H9 (cell line): ENCODE data around the gene CTNNBL1. TPM values are rescaled to one million over a fixed set of nuclear protein-coding genes. Genes with fewer than 3 reads are reported as not detected.

Experiments
- DNase-seq: peaks from one replicate; pipeline ENCODE4 v3.0.0-alpha.2; 2017
- H2AFZ ChIP-seq: one replicate; pipeline ENCODE4 v1.6.1; 2013; ENCODE audit warnings: mild to moderate bottlenecking, low read length, control low read depth, moderate library complexity
- H2AK5ac ChIP-seq: 2 replicates; pipeline ENCODE4 v1.6.1; 2013; ENCODE audit warnings: low read length, control low read depth, mixed read lengths; ENCODE audit not compliant: insufficient read length
- H2BK120ac ChIP-seq: one replicate; pipeline ENCODE4 v1.6.1; 2013; ENCODE audit warnings: low read depth, mild to moderate bottlenecking, low read length, control low read depth, inconsistent platforms; ENCODE audit not compliant: poor library complexity, severe bottlenecking
- H2BK12ac ChIP-seq: 2 replicates; pipeline ENCODE4 v1.6.1; 2013; ENCODE audit warnings: low read length, control low read depth, mixed read lengths, low read depth; ENCODE audit not compliant: insufficient read length
- H2BK15ac ChIP-seq: 2 replicates; pipeline ENCODE4 v1.6.1; 2013; ENCODE audit warnings: low read depth, low read length, control low read depth
- H2BK20ac ChIP-seq: one replicate; pipeline ENCODE4 v1.6.1; 2013; ENCODE audit warnings: low read depth, mild to moderate bottlenecking, low read length, control low read depth, inconsistent platforms; ENCODE audit not compliant: poor library complexity, severe bottlenecking
- H2BK5ac ChIP-seq: 2 replicates; pipeline ENCODE4 v1.6.1; 2013; ENCODE audit warnings: low read length, control low read depth, mixed read lengths; ENCODE audit not compliant: insufficient read length
- H3K14ac ChIP-seq: 2 replicates; pipeline ENCODE4 v1.6.1; 2013; ENCODE audit warnings: low read length, control low read depth; ENCODE audit not compliant: insufficient read depth
- H3K18ac ChIP-seq: 2 replicates; pipeline ENCODE4 v1.6.1; 2013; ENCODE audit warnings: low read depth, mild to moderate bottlenecking, mixed read lengths, low read length, control low read depth; ENCODE audit not compliant: insufficient read length
- H3K23ac ChIP-seq: 2 replicates; pipeline ENCODE4 v1.6.1; 2013; ENCODE audit warnings: low read length, control low read depth, mixed read lengths, low read depth; ENCODE audit not compliant: insufficient read length
- H3K23me2 ChIP-seq: 2 replicates; pipeline ENCODE4 v1.6.1; 2013; ENCODE audit warnings: low read depth, mild to moderate bottlenecking, mixed read lengths, low read length, control low read depth; ENCODE audit not compliant: insufficient read length, poor library complexity, severe bottlenecking
- H3K27ac ChIP-seq: 2 replicates; pipeline ENCODE4 v1.5.1; 2013; ENCODE audit warnings: low read length, control low read depth, mixed read lengths, low read depth; ENCODE audit not compliant: insufficient read length
- H3K27me3 ChIP-seq: 2 replicates; pipeline ENCODE4 v1.6.1; 2013; ENCODE audit warnings: low read length, control low read depth, inconsistent platforms; ENCODE audit not compliant: insufficient read depth
- H3K4ac ChIP-seq: 2 replicates; pipeline ENCODE4 v1.6.1; 2013; ENCODE audit warnings: low read depth, mild to moderate bottlenecking, control low read depth, inconsistent platforms, low read length, moderate library complexity
- H3K4me1 ChIP-seq: 2 replicates; pipeline ENCODE4 v1.6.1; 2013; ENCODE audit warnings: low read length, control low read depth, inconsistent platforms; ENCODE audit not compliant: insufficient read depth
- H3K4me2 ChIP-seq: 2 replicates; pipeline ENCODE4 v1.6.1; 2013; ENCODE audit warnings: low read length, control low read depth, mixed read lengths; ENCODE audit not compliant: insufficient read length, insufficient read depth
- H3K56ac ChIP-seq: 2 replicates; pipeline ENCODE4 v1.6.1; 2013; ENCODE audit warnings: low read depth, mild to moderate bottlenecking, mixed read lengths, low read length, control low read depth; ENCODE audit not compliant: insufficient read length
- H3K79me1 ChIP-seq: 2 replicates; pipeline ENCODE4 v1.6.1; 2013; ENCODE audit warnings: low read depth, mild to moderate bottlenecking, moderate library complexity, low read length, control low read depth, inconsistent platforms; ENCODE audit not compliant: insufficient read depth, poor library complexity, severe bottlenecking
- H3K79me2 ChIP-seq: 2 replicates; pipeline ENCODE4 v1.6.1; 2013; ENCODE audit warnings: low read length, control low read depth, inconsistent platforms; ENCODE audit not compliant: insufficient read depth
- H3K9ac ChIP-seq: 2 replicates; pipeline ENCODE4 v1.6.1; 2013; ENCODE audit warnings: low read length, control low read depth, mixed read lengths; ENCODE audit not compliant: insufficient read length; ENCODE audit errors: extremely low read depth
- H3K9me3 ChIP-seq: one replicate; pipeline ENCODE4 v1.6.1; 2013; ENCODE audit warnings: low read depth, low read length, inconsistent platforms; ENCODE audit not compliant: control insufficient read depth
- H3T11ph ChIP-seq: one replicate; pipeline ENCODE4 v1.6.1; 2013; ENCODE audit warnings: mild to moderate bottlenecking, low read length, control low read depth, inconsistent platforms
- H4K20me1 ChIP-seq: one replicate; pipeline ENCODE4 v1.6.1; 2013; ENCODE audit not compliant: control insufficient read depth, insufficient read length, insufficient read depth
- H4K5ac ChIP-seq: 2 replicates; pipeline ENCODE4 v1.6.1; 2013; ENCODE audit warnings: low read depth, mild to moderate bottlenecking, mixed read lengths, low read length, control low read depth; ENCODE audit not compliant: insufficient read length
- H4K8ac ChIP-seq: replicated peaks from 2 replicates; pipeline ENCODE4 v1.6.1; 2013; ENCODE audit warnings: low read length, control low read depth, mixed read lengths, low read depth; ENCODE audit not compliant: insufficient read length
- H4K91ac ChIP-seq: 2 replicates; pipeline ENCODE4 v1.6.1; 2013; ENCODE audit warnings: low read depth, mild to moderate bottlenecking, moderate library complexity, mixed read lengths, low read length, control low read depth; ENCODE audit not compliant: insufficient read length
- H3K27ac Mint-ChIP-seq, 3 experiments: 2 replicates in 2 of 3; 3 replicates in 1 of 3; pipeline ENCODE4 v1.8.0; 2020 to 2021; ENCODE audit warnings: mixed read lengths in 3 of 3, mild to moderate bottlenecking in 1 of 3, moderate library complexity in 1 of 3
- H3K27me3 Mint-ChIP-seq: 2 replicates; pipeline ENCODE4 v1.8.0; 2021; ENCODE audit warnings: low read depth, mild to moderate bottlenecking, moderate library complexity, mixed read lengths
- H3K36me3 Mint-ChIP-seq, 3 experiments: 2 replicates in 2 of 3; 3 replicates in 1 of 3; pipeline ENCODE4 v1.8.0; 2020 to 2021; ENCODE audit warnings: low read depth in 3 of 3, mixed read lengths in 3 of 3; ENCODE audit not compliant: insufficient read depth in 1 of 3
- H3K4me1 Mint-ChIP-seq, 2 experiments: 2 replicates each; pipeline ENCODE4 v1.8.0; 2020; ENCODE audit warnings: mixed read lengths in 2 of 2
- H3K4me3 Mint-ChIP-seq, 2 experiments: 2 replicates in 1 of 2; 3 replicates in 1 of 2; pipeline ENCODE4 v1.8.0; 2020 to 2021; ENCODE audit warnings: mild to moderate bottlenecking in 2 of 2, mixed read lengths in 2 of 2, moderate library complexity in 1 of 2
- H3K9me3 Mint-ChIP-seq, 2 experiments: 2 replicates in 1 of 2; 3 replicates in 1 of 2; pipeline ENCODE4 v1.8.0; 2020; ENCODE audit warnings: mild to moderate bottlenecking in 2 of 2, mixed read lengths in 2 of 2, moderate library complexity in 1 of 2
- CTCF ChIP-seq: fragments of 200-600 bp; sonication (generic); conservative IDR thresholded peaks from 3 replicates; pipeline ENCODE4 v1.8.0; 2021; ENCODE audit warnings: antibody characterized with exemption, mild to moderate bottlenecking
- WGBS: extraction: QIAGEN DNeasy Blood & Tissue Kit; methylation state at CpG from one replicate; pipeline ENCODE4 v1.1.7; 2013; ENCODE audit warnings: missing lambda C conversion rate, low lambda C conversion rate, mixed read lengths; ENCODE audit not compliant: insufficient read length; ENCODE audit errors: extremely low coverage; 5-methylcytosine and 5-hydroxymethylcytosine counted together
- total RNA-seq: library from RNA; stranded (reverse); gene quantifications from 2 replicates; pipeline ENCODE4 v1.2.1, GENCODE V29; 2021

Gene CTNNBL1
- total RNA-seq, 1 experiment from 2014 or later, result 67.2 TPM

GRCh38 chr20:37876863-37877262 lies 183.0 kb downstream of the CTNNBL1 start:
- no CpG with 5 or more reads among the region's 7 CpGs for WGBS
- H2BK5ac ChIP-seq, result no peak overlapping the region

More at GRCh38 chr20:37876863-37877262, 183.0 kb downstream of the CTNNBL1 start:
- H3K18ac ChIP-seq, result no peak overlapping the region
- no peak overlapping the region for H4K5ac ChIP-seq
- no peak for TF ChIP-seq CTCF
- H3K23ac ChIP-seq, result no peak overlapping the region
- H2BK120ac ChIP-seq, result no peak overlapping the region
- Mint-ChIP-seq H3K9me3 (no peaks in the 10 kb centered on the region), H3K36me3 (peaks cover 0 to 10% (median 4%) of the 10 kb centered on the region in 3 experiments; a peak in 3 of 7 replicates), H3K4me3 (no peak overlapping the region), H3K4me1 (peaks cover 0 to 11% of the 10 kb centered on the region in 2 experiments; a peak in 2 of 4 replicates), H3K27ac (no peak overlapping the region), H3K27me3 (no peaks in the 10 kb centered on the region)
- no peak overlapping the region for H2BK12ac ChIP-seq
- no peak overlapping the region for H3T11ph ChIP-seq
- no peaks in the 10 kb centered on the region for H3K9me3 ChIP-seq
- no peak overlapping the region for H3K4ac ChIP-seq
- H3K23me2 ChIP-seq, result no peaks in the 10 kb centered on the region
- no peak overlapping the region for H2AFZ ChIP-seq
- no peak overlapping the region for H4K91ac ChIP-seq
- H2AK5ac ChIP-seq, result no peak overlapping the region
- H3K4me2 ChIP-seq, result no peak overlapping the region
- H3K27me3 ChIP-seq, result no peaks in the 10 kb centered on the region
- H3K4me1 ChIP-seq, result no peaks in the 10 kb centered on the region
- H3K9ac ChIP-seq, result no peak overlapping the region
- H3K79me1 ChIP-seq, result no peaks in the 10 kb centered on the region
- H3K27ac ChIP-seq, result no peak overlapping the region
- no peak overlapping the region for H2BK20ac ChIP-seq
- H3K14ac ChIP-seq, result no peak overlapping the region; the same call in 1 of the 2 replicates
- DNase-seq, result no peak
- H2BK15ac ChIP-seq, result no peak overlapping the region
- peaks cover 3% of the 10 kb centered on the region for H4K20me1 ChIP-seq
- H4K8ac ChIP-seq, result no peak overlapping the region
- no peaks in the 10 kb centered on the region for H3K79me2 ChIP-seq
- H3K56ac ChIP-seq, result no peak overlapping the region
